Measurements from ENCODE around the gene ZNF785.

The ZNF785 gene

GRCh38 chr16:30569746-30570635 is 15.5 kb downstream of the ZNF785 start:
- H3K4me3 ChIP-seq (ENCODE audit: low read length): no peak overlapping the region
- DNase-seq (ENCODE audit: low read depth): no peak
- no peak for TF ChIP-seq CTCF (conservative IDR thresholded peaks at IDR 0.05; ENCODE audit: low read length)

GRCh38 chr16:30569281-30569680 is 16.2 kb downstream of the ZNF785 start:
- no peak for DNase-seq (ENCODE audit: low read depth)
- no peak overlapping the region for H3K4me3 ChIP-seq (ENCODE audit: low read length)
- no peak for TF ChIP-seq CTCF (conservative IDR thresholded peaks at IDR 0.05; ENCODE audit: low read length)

GRCh38 chr16:30567991-30568638 is 17.4 kb downstream of the ZNF785 start:
- no peak for TF ChIP-seq CTCF (conservative IDR thresholded peaks at IDR 0.05; ENCODE audit: low read length)
- no peak overlapping the region for H3K4me3 ChIP-seq (ENCODE audit: low read length)
- DNase-seq (ENCODE audit: low read depth): peak; percentile 78

GRCh38 chr16:30567160-30567990 is 18.1 kb downstream of the ZNF785 start:
- no peak overlapping the region for H3K4me3 ChIP-seq (ENCODE audit: low read length)
- DNase-seq (ENCODE audit: low read depth): no peak
- TF ChIP-seq CTCF (conservative IDR thresholded peaks at IDR 0.05; ENCODE audit: low read length): no peak

- TF ChIP-seq CTCF (conservative IDR thresholded peaks at IDR 0.05; ENCODE audit: low read length): no peak
- no peak for DNase-seq (ENCODE audit: low read depth)
- no peak overlapping the region for H3K4me3 ChIP-seq (ENCODE audit: low read length)
Observed at GRCh38 chr16:30566531-30566930, 19.0 kb downstream of the ZNF785 start.

- no peak overlapping the region for H3K4me3 ChIP-seq (ENCODE audit: low read length)
- no peak for DNase-seq (ENCODE audit: low read depth)
- no peak for TF ChIP-seq CTCF (conservative IDR thresholded peaks at IDR 0.05; ENCODE audit: low read length)
Observed at GRCh38 chr16:30565984-30566383, 19.5 kb downstream of the ZNF785 start.

All from AG10803 (cell line).